Measurements from ENCODE around the gene SLC2A4.

The SLC2A4 gene

GRCh38 chr17:7295230-7296180 is 14.0 kb downstream of the SLC2A4 start:
- H3K4me3 ChIP-seq (ENCODE audit: low read length) = no peak overlapping the region
- DNase-seq (ENCODE audit: low read depth) = no peak
- no peak for TF ChIP-seq CTCF (conservative IDR thresholded peaks at IDR 0.05; ENCODE audit: low read depth, low read length)

- no peak for DNase-seq (ENCODE audit: low read depth)
- no peak overlapping the region for H3K4me3 ChIP-seq (ENCODE audit: low read length)
- TF ChIP-seq CTCF (conservative IDR thresholded peaks at IDR 0.05; ENCODE audit: low read depth, low read length) = peak; percentile 76
Measured at GRCh38 chr17:7296189-7296861, 14.8 kb downstream of the SLC2A4 start.

- H3K4me3 ChIP-seq (ENCODE audit: low read length) = no peak overlapping the region
- no peak for DNase-seq (ENCODE audit: low read depth)
- no peak for TF ChIP-seq CTCF (conservative IDR thresholded peaks at IDR 0.05; ENCODE audit: low read depth, low read length)
Measured at GRCh38 chr17:7304179-7304578, 22.7 kb downstream of the SLC2A4 start.

GRCh38 chr17:7306911-7307685 is 25.6 kb downstream of the SLC2A4 start, which contains the start of gene EIF5A:
TSS of gene EIF5A (plus strand) at chr17:7307628. CDS start at chr17:7309636, 2,008 bp downstream.
- peak; percentile 99 for DNase-seq (ENCODE audit: low read depth)
- TF ChIP-seq CTCF (conservative IDR thresholded peaks at IDR 0.05; ENCODE audit: low read depth, low read length) = no peak
- peak within 1 kb of the TSS; percentile 96 for H3K4me3 ChIP-seq (ENCODE audit: low read length)

GRCh38 chr17:7307686-7308624 is 26.4 kb downstream of the SLC2A4 start:
- DNase-seq (ENCODE audit: low read depth) = no peak
- no peak for TF ChIP-seq CTCF (conservative IDR thresholded peaks at IDR 0.05; ENCODE audit: low read depth, low read length)
- H3K4me3 ChIP-seq (ENCODE audit: low read length) = peak overlapping the region; percentile 96
